A549 (cell line): Measurements from ENCODE around the gene SEMA5B.

Experiments
- CTCF ChIP-seq: fragments of >200 bp; sonication (Bioruptor Twin); formaldehyde crosslinking; IDR thresholded peaks from 3 replicates; pipeline ENCODE4 v1.5.1; 2016
- ELK1 ChIP-seq: fragments of 150-350 bp; IDR thresholded peaks from 2 replicates; pipeline ENCODE4 v1.6.1; 2014; ENCODE audit warnings: low read depth, mild to moderate bottlenecking, low read length
- GATA3 ChIP-seq: IDR thresholded peaks from 2 replicates; pipeline ENCODE4 v1.6.1; 2012; ENCODE audit warnings: borderline replicate concordance
- JUN ChIP-seq, 2 experiments: fragments of >200 bp; sonication (Bioruptor Twin); formaldehyde crosslinking; IDR thresholded peaks; 2 replicates in 1 of 2; 3 replicates in 1 of 2; pipeline ENCODE4 v1.6.1; 2016 to 2017
- KDM1A ChIP-seq: fragments of 200-600 bp; sonication (generic); IDR thresholded peaks from 2 replicates; pipeline ENCODE4 v1.6.1; 2016; ENCODE audit warnings: low read depth, mild to moderate bottlenecking
- POLR2A ChIP-seq: IDR thresholded peaks from 2 replicates; pipeline ENCODE4 v1.6.1; 2012; ENCODE audit warnings: mild to moderate bottlenecking, low read length
- RAD21 ChIP-seq, 2 experiments: fragments of >200 bp in 1 of 2; sonication (Bioruptor Twin) in 1 of 2; formaldehyde crosslinking in 1 of 2; IDR thresholded peaks in 1 of 2; conservative IDR thresholded peaks in 1 of 2; 2 replicates in 1 of 2; 3 replicates in 1 of 2; pipeline ENCODE4 v1.6.1; 2012 to 2018; ENCODE audit warnings: inconsistent platforms in 1 of 2
- RARB ChIP-seq: fragments of 250-450 bp; sonication (Bioruptor Pico); IDR thresholded peaks from 2 replicates; pipeline ENCODE4 v1.8.0; 2021; ENCODE audit warnings: mild to moderate bottlenecking, moderate library complexity
- RNF2 ChIP-seq: fragments of 200-600 bp; sonication (generic); IDR thresholded peaks from 2 replicates; pipeline ENCODE4 v1.6.1; 2016; ENCODE audit warnings: low read depth, mild to moderate bottlenecking, antibody characterized with exemption, moderate library complexity, borderline replicate concordance
- ZC3H11A ChIP-seq: fragments of 450-650 bp; IDR thresholded peaks from 2 replicates; pipeline ENCODE4 v1.6.1; 2014; ENCODE audit warnings: antibody characterized with exemption, mild to moderate bottlenecking

- TF ChIP-seq CTCF (no peak), POLR2A (no peak), RAD21 (conservative IDR thresholded peaks at IDR 0.05 in 1 of 2, IDR thresholded peaks at IDR 0.05 in 1 of 2) (no peak), GATA3 (no peak), RNF2 (no peak), ELK1 (no peak), RARB (no peak), ZC3H11A (no peak), JUN (IDR thresholded peaks at IDR 0.05) (no peak), KDM1A (no peak)
These were observed 97.2 kb downstream of the SEMA5B start for GRCh38 chr3:122930063-122930997.
